HCT116 (cell line): ENCODE measurements around the gene LIN9. TPM values are rescaled to one million over a fixed set of nuclear protein-coding genes. Genes with fewer than 3 reads are reported as not detected.

Source experiments
- ATAC-seq: fragments of 200-7000 bp; cut with Tn5 transposase; 2 replicates; pipeline ENCODE4 v1.9.1; 2020; ENCODE audit warnings: mild to moderate bottlenecking, moderate library complexity
- BruUV-seq: library from RNA; stranded (reverse); fragments of 400-500 nt; replicated peaks from 2 replicates; lab custom pipeline; 2021; lab: Mats Ljungman, UMichigan
- CTCF ChIA-PET: fragments of 300-600 bp; sonication (Branson Sonifier 250); formaldehyde crosslinking; loops from one replicate; lab custom pipeline; 2021; ENCODE audit warnings: antibody characterized with exemption; lab: Charles Lee
- POLR2A ChIA-PET: fragments of 300-600, 350-600 bp; sonication (Branson Sonifier 250); formaldehyde crosslinking; loops from one replicate; lab custom pipeline; 2021; ENCODE audit warnings: antibody characterized with exemption; lab: Charles Lee
- RAD21 ChIA-PET, 2 experiments: fragments of 300-600 bp; sonication (Branson Sonifier 250); formaldehyde crosslinking; loops; one replicate each; lab custom pipeline; 2023; ENCODE audit warnings: low total read pairs in 2 of 2; ENCODE audit not compliant: uncharacterized antibody in 2 of 2, unreplicated experiment in 2 of 2, low non-redundant PET in 1 of 2; lab: Charles Lee
- DNase-seq: peaks from one replicate; pipeline ENCODE4 v3.0.0-alpha.2; 2010; ENCODE audit warnings: low read depth, low spot score
- H2AFZ ChIP-seq: fragments of 200-600 bp; shearing (Covaris generic), sonication (generic); 2 replicates; pipeline ENCODE4 v1.6.1; 2017; ENCODE audit warnings: low read depth, mixed run types, mixed read lengths, antibody characterized with exemption, low read length; ENCODE audit not compliant: poor library complexity, severe bottlenecking
- H3K27ac ChIP-seq: 2 replicates; pipeline ENCODE4 v1.5.1; 2012; ENCODE audit warnings: low read depth, low read length
- H3K27me3 ChIP-seq: fragments of 200-600 bp; sonication (generic); 2 replicates; pipeline ENCODE4 v1.6.1; 2016; ENCODE audit warnings: mixed run types, low read length, mixed read lengths; ENCODE audit not compliant: insufficient read depth
- H3K36me3 ChIP-seq, 2 experiments: fragments of 200-500 bp in 1 of 2; fragments of 200-600 bp in 1 of 2; sonication (Bioruptor generic) in 1 of 2; sonication (generic) in 1 of 2; 2 replicates each; pipeline versions ENCODE4 v1.5.1 to v1.6.1; 2014 to 2016; ENCODE audit warnings: low read length in 2 of 2, inconsistent platforms in 1 of 2, mixed read lengths in 1 of 2, mixed run types in 1 of 2; ENCODE audit not compliant: insufficient read depth in 2 of 2, control insufficient read depth in 1 of 2
- H3K4me1 ChIP-seq, 2 experiments: fragments of 200-600 bp in 1 of 2; sonication (generic) in 1 of 2; 2 replicates each; pipeline versions ENCODE4 v1.5.1 to v1.6.1; 2012 to 2017; ENCODE audit warnings: low read length in 2 of 2, inconsistent platforms in 1 of 2, mild to moderate bottlenecking in 1 of 2, mixed read lengths in 1 of 2, mixed run types in 1 of 2, moderate library complexity in 1 of 2; ENCODE audit not compliant: insufficient read depth in 2 of 2, control insufficient read depth in 1 of 2
- H3K4me2 ChIP-seq: fragments of 200-600 bp; sonication (generic); 2 replicates; pipeline ENCODE4 v1.6.1; 2017; ENCODE audit warnings: mixed run types, low read length, mixed read lengths
- H3K4me3 ChIP-seq, 2 experiments: fragments of 200-600 bp in 1 of 2; sonication (generic) in 1 of 2; replicated peaks in 1 of 2; 2 replicates each; pipeline ENCODE4 v1.5.1; 2011 to 2016; ENCODE audit warnings: low read length in 2 of 2, control low read depth in 1 of 2, low read depth in 1 of 2, mild to moderate bottlenecking in 1 of 2, mixed read lengths in 1 of 2, mixed run types in 1 of 2
- H3K79me2 ChIP-seq: fragments of 200-600 bp; sonication (generic); 2 replicates; pipeline ENCODE4 v1.6.1; 2017; ENCODE audit warnings: mild to moderate bottlenecking, mixed run types, low read length, moderate library complexity, mixed read lengths; ENCODE audit not compliant: insufficient read depth
- H3K9ac ChIP-seq: fragments of 200-600 bp; sonication (generic); 2 replicates; pipeline ENCODE4 v1.6.1; 2016; ENCODE audit warnings: low read length, mixed read lengths
- H3K9me2 ChIP-seq: fragments of 200-600 bp; sonication (generic), shearing (Covaris generic); 2 replicates; pipeline ENCODE4 v1.6.1; 2017; ENCODE audit warnings: mixed run types, mild to moderate bottlenecking, moderate library complexity; ENCODE audit not compliant: insufficient read depth
- H3K9me3 ChIP-seq, 2 experiments: fragments of 200-500 bp in 1 of 2; fragments of 200-600 bp in 1 of 2; sonication (Bioruptor generic) in 1 of 2; sonication (generic) in 1 of 2; 2 replicates each; pipeline ENCODE4 v1.6.1; 2014 to 2017; ENCODE audit warnings: low read length in 2 of 2, mixed read lengths in 2 of 2, inconsistent platforms in 1 of 2, low read depth in 1 of 2, mild to moderate bottlenecking in 1 of 2, mixed run types in 1 of 2, moderate library complexity in 1 of 2; ENCODE audit not compliant: control insufficient read depth in 1 of 2, insufficient read depth in 1 of 2
- H4K20me1 ChIP-seq: fragments of 200-600 bp; sonication (generic), shearing (Covaris generic); 2 replicates; pipeline ENCODE4 v1.6.1; 2017; ENCODE audit warnings: mixed run types, mild to moderate bottlenecking, moderate library complexity; ENCODE audit not compliant: insufficient read depth
- CEBPB ChIP-seq: IDR thresholded peaks from 2 replicates; pipeline ENCODE4 v1.6.1; 2012; ENCODE audit warnings: low read depth
- EGR1 ChIP-seq: IDR thresholded peaks from 2 replicates; pipeline ENCODE4 v1.6.1; 2012; ENCODE audit warnings: low read depth
- EZH2 ChIP-seq: fragments of 200-600 bp; sonication (generic); IDR thresholded peaks from 2 replicates; pipeline ENCODE4 v1.6.1; 2017; ENCODE audit warnings: antibody characterized with exemption, mixed run types
- EZH2phosphoT487 ChIP-seq: fragments of 200-600 bp; IDR thresholded peaks from 2 replicates; pipeline ENCODE4 v1.6.1; 2018; ENCODE audit warnings: antibody characterized with exemption, borderline replicate concordance
- JUND ChIP-seq: IDR thresholded peaks from 2 replicates; pipeline ENCODE4 v1.6.1; 2012
- POLR2A ChIP-seq: IDR thresholded peaks from 2 replicates; pipeline ENCODE4 v1.7.0; 2011; ENCODE audit warnings: borderline replicate concordance; ENCODE audit not compliant: insufficient read depth, insufficient read length; ENCODE audit errors: extremely low read depth
- POLR2AphosphoS5 ChIP-seq: IDR thresholded peaks from 2 replicates; pipeline ENCODE4 v1.6.1; 2011; ENCODE audit warnings: mild to moderate bottlenecking, low read depth, low read length, moderate library complexity
- RAD21 ChIP-seq: IDR thresholded peaks from 2 replicates; pipeline ENCODE4 v1.6.1; 2012; ENCODE audit warnings: low read depth, mild to moderate bottlenecking
- SP1 ChIP-seq: IDR thresholded peaks from 2 replicates; pipeline ENCODE4 v1.6.1; 2012; ENCODE audit warnings: low read depth
- SRF ChIP-seq: IDR thresholded peaks from 2 replicates; pipeline ENCODE4 v1.6.1; 2012; ENCODE audit warnings: low read depth
- YY1 ChIP-seq: IDR thresholded peaks from 2 replicates; pipeline ENCODE4 v1.6.1; 2011; ENCODE audit warnings: low read length, low read depth, moderate library complexity, mild to moderate bottlenecking; ENCODE audit not compliant: insufficient replicate concordance; ENCODE audit errors: extremely low read depth
- ZFX ChIP-seq: fragments of 450-650 bp; IDR thresholded peaks from 2 replicates; pipeline ENCODE4 v1.6.1; 2017
- ZNF274 ChIP-seq: fragments of 200-500 bp; sonication (Bioruptor generic); IDR thresholded peaks from 2 replicates; pipeline ENCODE4 v1.6.1; 2014; ENCODE audit warnings: mild to moderate bottlenecking, low read depth, low read length, inconsistent platforms
- intact Hi-C: fragments of 100-400 bp; cut with micrococcal nuclease; formaldehyde crosslinking; loops from 2 replicates; pipeline ENCODE4 v1.10.0; 2022
- total RNA-seq: library from RNA; stranded (reverse); gene quantifications from one replicate; pipeline ENCODE4 v1.2.1, GENCODE V29; 2021; ENCODE audit not compliant: unreplicated experiment
- TF ChIP-seq, protein P1 (sequence below): IDR thresholded peaks from 2 replicates; pipeline ENCODE4 v1.6.1; 2011; ENCODE audit warnings: mild to moderate bottlenecking, low read length, moderate library complexity; ENCODE audit not compliant: insufficient replicate concordance; ENCODE audit errors: extremely low read depth
- TF ChIP-seq, protein P2 (sequence below): IDR thresholded peaks from 2 replicates; pipeline ENCODE4 v1.6.1; 2012
- TF ChIP-seq, protein P3 (sequence below): IDR thresholded peaks from 2 replicates; pipeline ENCODE4 v1.6.1; 2012
- TF ChIP-seq, protein P4 (sequence below), 3 experiments: fragments of 200-600 bp in 1 of 3; sonication (generic) in 1 of 3; IDR thresholded peaks in 2 of 3; conservative IDR thresholded peaks in 1 of 3; 2 replicates each; pipeline ENCODE4 v1.5.1; 2012 to 2017; ENCODE audit warnings: low read depth in 2 of 3, low read length in 2 of 3, antibody characterized with exemption in 1 of 3, borderline replicate concordance in 1 of 3, control low read depth in 1 of 3, mild to moderate bottlenecking in 1 of 3, mixed read lengths in 1 of 3, mixed run types in 1 of 3, moderate library complexity in 1 of 3; ENCODE audit not compliant: insufficient read depth in 1 of 3

Gene LIN9
- total RNA-seq, 1 experiment from 2014 or later, result 9.3 TPM

DNA sequence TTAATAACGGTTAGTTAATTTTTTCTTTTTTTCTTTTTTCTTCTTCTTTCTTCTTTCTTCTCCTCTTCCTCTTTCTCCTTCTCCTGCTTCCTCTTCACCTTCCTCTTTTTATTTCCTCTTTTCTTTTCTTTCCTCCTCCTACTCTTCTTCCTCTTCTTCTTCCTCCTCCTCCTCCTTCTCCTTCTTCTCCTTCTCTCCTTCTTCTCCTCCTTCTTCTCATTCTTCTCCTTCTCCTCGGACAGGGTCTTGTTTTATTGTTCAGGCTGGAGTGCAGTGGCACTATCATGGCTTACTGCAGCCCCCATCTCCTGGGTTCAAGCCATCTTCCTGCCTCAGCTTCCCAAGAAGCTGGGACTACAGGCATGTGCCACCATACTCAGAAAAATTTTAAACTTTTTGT lies 109.0 kb downstream of the LIN9 start (continued):
- TF ChIP-seq EZH2phosphoT487 (no peak), CEBPB (no peak), SP1 (no peak), ZFX (no peak)
- TF ChIP-seq, protein P1, sequence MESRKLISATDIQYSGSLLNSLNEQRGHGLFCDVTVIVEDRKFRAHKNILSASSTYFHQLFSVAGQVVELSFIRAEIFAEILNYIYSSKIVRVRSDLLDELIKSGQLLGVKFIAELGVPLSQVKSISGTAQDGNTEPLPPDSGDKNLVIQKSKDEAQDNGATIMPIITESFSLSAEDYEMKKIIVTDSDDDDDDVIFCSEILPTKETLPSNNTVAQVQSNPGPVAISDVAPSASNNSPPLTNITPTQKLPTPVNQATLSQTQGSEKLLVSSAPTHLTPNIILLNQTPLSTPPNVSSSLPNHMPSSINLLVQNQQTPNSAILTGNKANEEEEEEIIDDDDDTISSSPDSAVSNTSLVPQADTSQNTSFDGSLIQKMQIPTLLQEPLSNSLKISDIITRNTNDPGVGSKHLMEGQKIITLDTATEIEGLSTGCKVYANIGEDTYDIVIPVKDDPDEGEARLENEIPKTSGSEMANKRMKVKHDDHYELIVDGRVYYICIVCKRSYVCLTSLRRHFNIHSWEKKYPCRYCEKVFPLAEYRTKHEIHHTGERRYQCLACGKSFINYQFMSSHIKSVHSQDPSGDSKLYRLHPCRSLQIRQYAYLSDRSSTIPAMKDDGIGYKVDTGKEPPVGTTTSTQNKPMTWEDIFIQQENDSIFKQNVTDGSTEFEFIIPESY, result no peak

DNA sequence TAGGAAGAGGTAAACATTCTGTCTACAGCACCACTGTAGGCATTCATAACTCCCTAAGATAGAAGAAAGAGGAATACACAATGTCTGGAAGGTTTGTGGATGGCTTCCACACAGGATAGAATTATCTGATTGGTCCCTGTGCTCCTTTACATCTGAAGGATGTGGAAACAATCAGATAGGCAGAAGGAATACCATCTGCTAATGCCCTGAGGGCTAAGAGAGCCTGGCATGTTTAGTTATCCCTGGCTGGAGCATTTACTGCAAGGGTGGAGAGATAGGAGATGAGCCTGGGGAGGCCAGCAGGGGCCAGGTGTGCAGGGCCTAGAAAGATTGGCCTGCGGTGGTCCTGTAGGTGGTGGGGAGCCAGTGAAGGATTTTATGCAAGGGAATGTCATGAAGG lies 113.8 kb downstream of the LIN9 start:
- ChIA-PET RAD21 (no interaction called here), CTCF (interaction anchor here (5.0 kb wide), 1 partner anchor 70 kb away, joined by 56 read pairs; no protein-coding TSS in a partner anchor), POLR2A (no interaction called here)
- H3K9me3 ChIP-seq, result no peaks in the 10 kb centered on the region
- intact Hi-C loops, result no loop called here
- no peak overlapping the region for H3K27ac ChIP-seq
- H3K9me2 ChIP-seq, result no peaks in the 10 kb centered on the region
- no peaks in the 10 kb centered on the region for H3K27me3 ChIP-seq
- no peaks in the 10 kb centered on the region for H3K36me3 ChIP-seq
- no peak for TF ChIP-seq RAD21
- no peak for TF ChIP-seq EGR1
- no peak for TF ChIP-seq SRF
- TF ChIP-seq, protein P2, sequence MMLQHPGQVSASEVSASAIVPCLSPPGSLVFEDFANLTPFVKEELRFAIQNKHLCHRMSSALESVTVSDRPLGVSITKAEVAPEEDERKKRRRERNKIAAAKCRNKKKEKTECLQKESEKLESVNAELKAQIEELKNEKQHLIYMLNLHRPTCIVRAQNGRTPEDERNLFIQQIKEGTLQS, result no peak
- no peak for TF ChIP-seq JUND
- TF ChIP-seq POLR2AphosphoS5, result no peak
- no peak for TF ChIP-seq ZNF274
- TF ChIP-seq, protein P3, sequence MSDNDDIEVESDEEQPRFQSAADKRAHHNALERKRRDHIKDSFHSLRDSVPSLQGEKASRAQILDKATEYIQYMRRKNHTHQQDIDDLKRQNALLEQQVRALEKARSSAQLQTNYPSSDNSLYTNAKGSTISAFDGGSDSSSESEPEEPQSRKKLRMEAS, result no peak
- TF ChIP-seq YY1, result no peak
- TF ChIP-seq EZH2, result no peak
- TF ChIP-seq SP1, result no peak
- TF ChIP-seq POLR2A, result no peak
- TF ChIP-seq, protein P4, sequence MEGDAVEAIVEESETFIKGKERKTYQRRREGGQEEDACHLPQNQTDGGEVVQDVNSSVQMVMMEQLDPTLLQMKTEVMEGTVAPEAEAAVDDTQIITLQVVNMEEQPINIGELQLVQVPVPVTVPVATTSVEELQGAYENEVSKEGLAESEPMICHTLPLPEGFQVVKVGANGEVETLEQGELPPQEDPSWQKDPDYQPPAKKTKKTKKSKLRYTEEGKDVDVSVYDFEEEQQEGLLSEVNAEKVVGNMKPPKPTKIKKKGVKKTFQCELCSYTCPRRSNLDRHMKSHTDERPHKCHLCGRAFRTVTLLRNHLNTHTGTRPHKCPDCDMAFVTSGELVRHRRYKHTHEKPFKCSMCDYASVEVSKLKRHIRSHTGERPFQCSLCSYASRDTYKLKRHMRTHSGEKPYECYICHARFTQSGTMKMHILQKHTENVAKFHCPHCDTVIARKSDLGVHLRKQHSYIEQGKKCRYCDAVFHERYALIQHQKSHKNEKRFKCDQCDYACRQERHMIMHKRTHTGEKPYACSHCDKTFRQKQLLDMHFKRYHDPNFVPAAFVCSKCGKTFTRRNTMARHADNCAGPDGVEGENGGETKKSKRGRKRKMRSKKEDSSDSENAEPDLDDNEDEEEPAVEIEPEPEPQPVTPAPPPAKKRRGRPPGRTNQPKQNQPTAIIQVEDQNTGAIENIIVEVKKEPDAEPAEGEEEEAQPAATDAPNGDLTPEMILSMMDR (IDR thresholded peaks at IDR 0.05 in 2 of 3, conservative IDR thresholded peaks at IDR 0.05 in 1 of 3; ENCODE audit: borderline replicate concordance in 1 of 3, insufficient read depth in 1 of 3, low read depth in 2 of 3, low read length in 2 of 3), result no peak
- no peak overlapping the region for H2AFZ ChIP-seq
- no peak overlapping the region for H3K9ac ChIP-seq
- H3K4me1 ChIP-seq, result peaks cover 0 to 5% of the 10 kb centered on the region in 2 experiments; a peak in 2 of 4 replicates
- no peaks in the 10 kb centered on the region for H4K20me1 ChIP-seq
- H3K79me2 ChIP-seq, result no peaks in the 10 kb centered on the region
- H3K4me3 ChIP-seq, result no peak overlapping the region
- BruUV-seq, result no TSS peak
- DNase-seq, result no peak
- no peak for ATAC-seq
- H3K4me2 ChIP-seq, result no peak overlapping the region
